HCT116 (cell line): Measurements from ENCODE around the gene FBXO17. TPM values are rescaled to one million over a fixed set of nuclear protein-coding genes. Genes with fewer than 3 reads are reported as not detected.
"Not testable (repeated sequence)": the region's sequence is repeated elsewhere in the genome, so short reads cannot be mapped to it uniquely, and the experiment has no call there.

Source experiments
- ATAC-seq: fragments of 200-7000 bp; cut with Tn5 transposase; 2 replicates; pipeline ENCODE4 v1.9.1; 2020; ENCODE audit warnings: mild to moderate bottlenecking, moderate library complexity
- BruUV-seq: library from RNA; stranded (reverse); fragments of 400-500 nt; replicated peaks from 2 replicates; lab custom pipeline; 2021; lab: Mats Ljungman, UMichigan
- CTCF ChIA-PET: fragments of 300-600 bp; sonication (Branson Sonifier 250); formaldehyde crosslinking; loops from one replicate; lab custom pipeline; 2021; ENCODE audit warnings: antibody characterized with exemption; lab: Charles Lee
- POLR2A ChIA-PET: fragments of 300-600, 350-600 bp; sonication (Branson Sonifier 250); formaldehyde crosslinking; loops from one replicate; lab custom pipeline; 2021; ENCODE audit warnings: antibody characterized with exemption; lab: Charles Lee
- RAD21 ChIA-PET, 2 experiments: fragments of 300-600 bp; sonication (Branson Sonifier 250); formaldehyde crosslinking; loops; one replicate each; lab custom pipeline; 2023; ENCODE audit warnings: low total read pairs in 2 of 2; ENCODE audit not compliant: uncharacterized antibody in 2 of 2, unreplicated experiment in 2 of 2, low non-redundant PET in 1 of 2; lab: Charles Lee
- DNase-seq: peaks from one replicate; pipeline ENCODE4 v3.0.0-alpha.2; 2010; ENCODE audit warnings: low read depth, low spot score
- H2AFZ ChIP-seq: fragments of 200-600 bp; shearing (Covaris generic), sonication (generic); 2 replicates; pipeline ENCODE4 v1.6.1; 2017; ENCODE audit warnings: low read depth, mixed run types, mixed read lengths, antibody characterized with exemption, low read length; ENCODE audit not compliant: poor library complexity, severe bottlenecking
- H3K27ac ChIP-seq: 2 replicates; pipeline ENCODE4 v1.5.1; 2012; ENCODE audit warnings: low read depth, low read length
- H3K27me3 ChIP-seq: fragments of 200-600 bp; sonication (generic); 2 replicates; pipeline ENCODE4 v1.6.1; 2016; ENCODE audit warnings: mixed run types, low read length, mixed read lengths; ENCODE audit not compliant: insufficient read depth
- H3K36me3 ChIP-seq, 2 experiments: fragments of 200-500 bp in 1 of 2; fragments of 200-600 bp in 1 of 2; sonication (Bioruptor generic) in 1 of 2; sonication (generic) in 1 of 2; 2 replicates each; pipeline versions ENCODE4 v1.5.1 to v1.6.1; 2014 to 2016; ENCODE audit warnings: low read length in 2 of 2, inconsistent platforms in 1 of 2, mixed read lengths in 1 of 2, mixed run types in 1 of 2; ENCODE audit not compliant: insufficient read depth in 2 of 2, control insufficient read depth in 1 of 2
- H3K4me1 ChIP-seq, 2 experiments: fragments of 200-600 bp in 1 of 2; sonication (generic) in 1 of 2; 2 replicates each; pipeline versions ENCODE4 v1.5.1 to v1.6.1; 2012 to 2017; ENCODE audit warnings: low read length in 2 of 2, inconsistent platforms in 1 of 2, mild to moderate bottlenecking in 1 of 2, mixed read lengths in 1 of 2, mixed run types in 1 of 2, moderate library complexity in 1 of 2; ENCODE audit not compliant: insufficient read depth in 2 of 2, control insufficient read depth in 1 of 2
- H3K4me2 ChIP-seq: fragments of 200-600 bp; sonication (generic); 2 replicates; pipeline ENCODE4 v1.6.1; 2017; ENCODE audit warnings: mixed run types, low read length, mixed read lengths
- H3K4me3 ChIP-seq, 2 experiments: fragments of 200-600 bp in 1 of 2; sonication (generic) in 1 of 2; replicated peaks in 1 of 2; 2 replicates each; pipeline ENCODE4 v1.5.1; 2011 to 2016; ENCODE audit warnings: low read length in 2 of 2, control low read depth in 1 of 2, low read depth in 1 of 2, mild to moderate bottlenecking in 1 of 2, mixed read lengths in 1 of 2, mixed run types in 1 of 2
- H3K79me2 ChIP-seq: fragments of 200-600 bp; sonication (generic); 2 replicates; pipeline ENCODE4 v1.6.1; 2017; ENCODE audit warnings: mild to moderate bottlenecking, mixed run types, low read length, moderate library complexity, mixed read lengths; ENCODE audit not compliant: insufficient read depth
- H3K9ac ChIP-seq: fragments of 200-600 bp; sonication (generic); 2 replicates; pipeline ENCODE4 v1.6.1; 2016; ENCODE audit warnings: low read length, mixed read lengths
- H3K9me2 ChIP-seq: fragments of 200-600 bp; sonication (generic), shearing (Covaris generic); 2 replicates; pipeline ENCODE4 v1.6.1; 2017; ENCODE audit warnings: mixed run types, mild to moderate bottlenecking, moderate library complexity; ENCODE audit not compliant: insufficient read depth
- H3K9me3 ChIP-seq, 2 experiments: fragments of 200-500 bp in 1 of 2; fragments of 200-600 bp in 1 of 2; sonication (Bioruptor generic) in 1 of 2; sonication (generic) in 1 of 2; 2 replicates each; pipeline ENCODE4 v1.6.1; 2014 to 2017; ENCODE audit warnings: low read length in 2 of 2, mixed read lengths in 2 of 2, inconsistent platforms in 1 of 2, low read depth in 1 of 2, mild to moderate bottlenecking in 1 of 2, mixed run types in 1 of 2, moderate library complexity in 1 of 2; ENCODE audit not compliant: control insufficient read depth in 1 of 2, insufficient read depth in 1 of 2
- H4K20me1 ChIP-seq: fragments of 200-600 bp; sonication (generic), shearing (Covaris generic); 2 replicates; pipeline ENCODE4 v1.6.1; 2017; ENCODE audit warnings: mixed run types, mild to moderate bottlenecking, moderate library complexity; ENCODE audit not compliant: insufficient read depth
- EGR1 ChIP-seq: IDR thresholded peaks from 2 replicates; pipeline ENCODE4 v1.6.1; 2012; ENCODE audit warnings: low read depth
- EZH2 ChIP-seq: fragments of 200-600 bp; sonication (generic); IDR thresholded peaks from 2 replicates; pipeline ENCODE4 v1.6.1; 2017; ENCODE audit warnings: antibody characterized with exemption, mixed run types
- SRF ChIP-seq: IDR thresholded peaks from 2 replicates; pipeline ENCODE4 v1.6.1; 2012; ENCODE audit warnings: low read depth
- ZBTB33 ChIP-seq: IDR thresholded peaks from 2 replicates; pipeline ENCODE4 v1.6.1; 2011; ENCODE audit warnings: mild to moderate bottlenecking, low read length, moderate library complexity; ENCODE audit not compliant: insufficient replicate concordance; ENCODE audit errors: extremely low read depth
- intact Hi-C: fragments of 100-400 bp; cut with micrococcal nuclease; formaldehyde crosslinking; loops from 2 replicates; pipeline ENCODE4 v1.10.0; 2022
- total RNA-seq: library from RNA; stranded (reverse); gene quantifications from one replicate; pipeline ENCODE4 v1.2.1, GENCODE V29; 2021; ENCODE audit not compliant: unreplicated experiment

The FBXO17 gene
- total RNA-seq, 1 experiment from 2014 or later: 18.5 TPM

- no peaks in the 10 kb centered on the region for H3K79me2 ChIP-seq
- intact Hi-C loops: no loop called here
- no peaks in the 10 kb centered on the region for H4K20me1 ChIP-seq
- no peak overlapping the region for H3K4me3 ChIP-seq
- no peaks in the 10 kb centered on the region for H3K27me3 ChIP-seq
- TF ChIP-seq EGR1: no peak
- TF ChIP-seq EZH2: no peak
- no peak for TF ChIP-seq ZBTB33
- no peak for TF ChIP-seq SRF
- RAD21 ChIA-PET: no interaction called here
- H3K4me2 ChIP-seq: no peak overlapping the region
- H3K9me3 ChIP-seq: no peaks in the 10 kb centered on the region
- BruUV-seq: no TSS peak
- DNase-seq: no peak
- H3K9me2 ChIP-seq: no peaks in the 10 kb centered on the region
- ATAC-seq: no peak
- H3K4me1 ChIP-seq: no peaks in the 10 kb centered on the region
- H3K9ac ChIP-seq: no peak overlapping the region
- H2AFZ ChIP-seq: no peak overlapping the region
- CTCF ChIA-PET: no interaction called here
- H3K27ac ChIP-seq: no peak overlapping the region
- H3K36me3 ChIP-seq: no peaks in the 10 kb centered on the region
- POLR2A ChIA-PET: no interaction called here
Measured at GRCh38 chr19:38941979-38942378, 33.6 kb downstream of the FBXO17 start.

GRCh38 chr19:38941466-38941865, 34.1 kb downstream of the FBXO17 start:
- H3K4me1 ChIP-seq, H3K9ac ChIP-seq, H3K27ac ChIP-seq, H3K36me3 ChIP-seq, H3K9me2 ChIP-seq, H3K4me2 ChIP-seq, RAD21 ChIA-PET, ATAC-seq, H4K20me1 ChIP-seq, H3K4me3 ChIP-seq, H3K27me3 ChIP-seq, H2AFZ ChIP-seq, H3K79me2 ChIP-seq, intact Hi-C loops, POLR2A ChIA-PET, DNase-seq, H3K9me3 ChIP-seq: not testable (repeated sequence)
- BruUV-seq: TSS peak; percentile 8
- CTCF ChIA-PET: interaction anchor here (1.5 kb wide), 1 partner anchor 11 kb away, joined by 7 read pairs; the partner anchor contains the start of genes MRPS12 and SARS2
